Fibroblast of pulmonary artery (primary cell): ENCODE data around the gene RIMBP2.

ENCODE experiments used
- DNase-seq: peaks from one replicate; pipeline ENCODE4 v3.0.0-alpha.2; 2010; ENCODE audit warnings: low read depth
- H3K4me3 ChIP-seq: replicated peaks from 2 replicates; pipeline ENCODE4 v1.5.1; 2011; ENCODE audit warnings: low read depth, mild to moderate bottlenecking, control low read depth, low read length, moderate library complexity
- CTCF ChIP-seq: IDR thresholded peaks from 2 replicates; pipeline ENCODE4 v1.5.1; 2011; ENCODE audit warnings: mild to moderate bottlenecking, control low read depth, low read length, inconsistent platforms; ENCODE audit errors: missing control alignments

Gene RIMBP2

GRCh38 chr12:130658145-130658911 is 57.8 kb downstream of the RIMBP2 start:
- no peak overlapping the region for H3K4me3 ChIP-seq
- no peak for DNase-seq
- no peak for TF ChIP-seq CTCF

- no peak overlapping the region for H3K4me3 ChIP-seq
- TF ChIP-seq CTCF: no peak
- DNase-seq: no peak
These were observed 59.7 kb downstream of the RIMBP2 start for GRCh38 chr12:130656411-130656810.

GRCh38 chr12:130655881-130656280 is 60.2 kb downstream of the RIMBP2 start:
- H3K4me3 ChIP-seq: no peak overlapping the region
- TF ChIP-seq CTCF: no peak
- DNase-seq: no peak

GRCh38 chr12:130655010-130655409 is 61.1 kb downstream of the RIMBP2 start:
- no peak for TF ChIP-seq CTCF
- no peak for DNase-seq
- no peak overlapping the region for H3K4me3 ChIP-seq

GRCh38 chr12:130651188-130651959 is 64.7 kb downstream of the RIMBP2 start:
- TF ChIP-seq CTCF: no peak
- no peak overlapping the region for H3K4me3 ChIP-seq

GRCh38 chr12:130650131-130650530 is 66.0 kb downstream of the RIMBP2 start:
- no peak overlapping the region for H3K4me3 ChIP-seq
- TF ChIP-seq CTCF: no peak

More at GRCh38 chr12:130651188-130651959, 64.7 kb downstream of the RIMBP2 start:
- DNase-seq: no peak

More at GRCh38 chr12:130650131-130650530, 66.0 kb downstream of the RIMBP2 start:
- DNase-seq: no peak
